NOMO-1 treated with dmso at 0.1 percent for 144 hours (cell line): ENCODE measurements around the gene EML1.
A peak's percentile ranks its signal among the peaks of the same experiment; 100 is the strongest.

Experiments
- DNase-seq: peaks from one replicate; lab custom pipeline; 2025; ENCODE audit not compliant: unreplicated experiment; lab: John Stamatoyannopoulos, UW

Gene EML1

GRCh38 chr14:99952453-99952852, 159.2 kb downstream of the EML1 start:
- no peak for DNase-seq

GRCh38 chr14:99955826-99956455, 162.7 kb downstream of the EML1 start:
- DNase-seq: no peak

GRCh38 chr14:99958380-99958779, 165.2 kb downstream of the EML1 start:
- DNase-seq: no peak

GRCh38 chr14:99961826-99962518, 168.8 kb downstream of the EML1 start:
- DNase-seq: no peak

GRCh38 chr14:99964979-99965378, 171.8 kb downstream of the EML1 start:
- no peak for DNase-seq

- no peak for DNase-seq
Measured at GRCh38 chr14:99966037-99966835, 173.0 kb downstream of the EML1 start.

GRCh38 chr14:99966912-99967311, 173.7 kb downstream of the EML1 start:
- no peak for DNase-seq

- DNase-seq: no peak
Measured at GRCh38 chr14:99968191-99968920, 175.1 kb downstream of the EML1 start.

- DNase-seq: no peak
Measured at GRCh38 chr14:99968941-99969340, 175.7 kb downstream of the EML1 start.

GRCh38 chr14:99969673-99970322, 176.6 kb downstream of the EML1 start:
- no peak for DNase-seq

GRCh38 chr14:99971087-99971940, 178.1 kb downstream of the EML1 start:
- peak; percentile 54 for DNase-seq

GRCh38 chr14:99971941-99972747, 178.9 kb downstream of the EML1 start:
- DNase-seq: no peak

- no peak for DNase-seq
Measured at GRCh38 chr14:99972748-99973466, 179.7 kb downstream of the EML1 start.

- DNase-seq: no peak
Measured at GRCh38 chr14:99975190-99975589, 182.0 kb downstream of the EML1 start.

GRCh38 chr14:99976021-99976420, 182.8 kb downstream of the EML1 start:
- DNase-seq: no peak

GRCh38 chr14:99976681-99977080, 183.5 kb downstream of the EML1 start:
- no peak for DNase-seq

- no peak for DNase-seq
Measured at GRCh38 chr14:99980299-99980698, 187.1 kb downstream of the EML1 start.

GRCh38 chr14:99981806-99982205, 188.6 kb downstream of the EML1 start:
- DNase-seq: no peak
